CD1c-positive myeloid dendritic cell (primary cell): Measurements from ENCODE around the gene NOP9.

Experiments used
- DNase-seq: peaks from one replicate; pipeline ENCODE4 v3.0.0-alpha.2; 2016; ENCODE audit errors: extremely low spot score

The NOP9 gene

GRCh38 chr14:24329073-24329663 is 29.5 kb downstream of the NOP9 start:
- no peak for DNase-seq

GRCh38 chr14:24329736-24330135 is 30.1 kb downstream of the NOP9 start:
- DNase-seq: peak; percentile 95

- DNase-seq: no peak
Observed at GRCh38 chr14:24330973-24331674, 31.5 kb downstream of the NOP9 start.

GRCh38 chr14:24331731-24332267 is 32.1 kb downstream of the NOP9 start:
- no peak for DNase-seq

GRCh38 chr14:24332268-24332993 is 32.8 kb downstream of the NOP9 start:
- DNase-seq: peak; percentile 82

- no peak for DNase-seq
Observed at GRCh38 chr14:24334431-24335291, 35.0 kb downstream of the NOP9 start, which contains the start of gene ADCY4. ADCY4 (minus strand) TSS chr14:24335071; CDS start chr14:24334652, 419 bp downstream.

- no peak for DNase-seq
Observed at GRCh38 chr14:24335461-24336171, 36.0 kb downstream of the NOP9 start.

GRCh38 chr14:24337144-24337823 is 37.6 kb downstream of the NOP9 start:
- DNase-seq: no peak

- DNase-seq: no peak
Observed at GRCh38 chr14:24337824-24338175, 38.1 kb downstream of the NOP9 start.

- DNase-seq: no peak
Observed at GRCh38 chr14:24338843-24339242, 39.2 kb downstream of the NOP9 start.

- DNase-seq: peak; percentile 70
Observed at GRCh38 chr14:24339284-24340151, 39.9 kb downstream of the NOP9 start, which contains the start of gene RIPK3. RIPK3 (minus strand) TSS chr14:24339991; CDS start chr14:24339826, 165 bp downstream.

- no peak for DNase-seq
Observed at GRCh38 chr14:24340606-24341005, 41.0 kb downstream of the NOP9 start.

- no peak for DNase-seq
Observed at GRCh38 chr14:24342889-24343288, 43.2 kb downstream of the NOP9 start.

GRCh38 chr14:24343795-24344660 is 44.4 kb downstream of the NOP9 start:
- no peak for DNase-seq

GRCh38 chr14:24347134-24347533 is 47.5 kb downstream of the NOP9 start:
- DNase-seq: no peak

- no peak for DNase-seq
Observed at GRCh38 chr14:24348186-24348585, 48.5 kb downstream of the NOP9 start.

- DNase-seq: no peak
Observed at GRCh38 chr14:24349742-24350141, 50.1 kb downstream of the NOP9 start.

- no peak for DNase-seq
Observed at GRCh38 chr14:24351517-24351916, 51.9 kb downstream of the NOP9 start.
